ENCODE data around the gene FKBP1B.

- TF ChIP-seq CTCF (IDR thresholded peaks at IDR 0.05; ENCODE audit: low read length): no peak
- no peak for TF ChIP-seq EZH2 (IDR thresholded peaks at IDR 0.05; ENCODE audit: borderline replicate concordance, low read length)
These were observed 34.2 kb downstream of the FKBP1B start for GRCh38 chr2:24083567-24084385.

Measured in OCI-LY1 (cell line).